ENCODE data around the gene DCUN1D1. TPM values are rescaled to one million over a fixed set of nuclear protein-coding genes. Genes with fewer than 3 reads are reported as not detected.

Gene DCUN1D1
- total RNA-seq, 1 donor from 2014 or later: 54.4 TPM

- Mint-ChIP-seq H3K9me3 (no peaks in the 10 kb centered on the region), H3K27me3 (no peaks in the 10 kb centered on the region), H3K36me3 (peaks cover 3% of the 10 kb centered on the region), H3K27ac (peak overlapping the region; percentile 24), H3K4me1 (ENCODE audit: unreplicated experiment) (peaks cover 27% of the 10 kb centered on the region), H3K4me3 (no peak overlapping the region)
- no peak for TF ChIP-seq CTCF (conservative IDR thresholded peaks at IDR 0.05)
- no peak for DNase-seq (ENCODE audit: extremely low spot score, unreplicated experiment)
Observed at GRCh38 chr3:182972387-182972786, 8.0 kb downstream of the DCUN1D1 start.

- Mint-ChIP-seq H3K36me3 (peaks cover 3% of the 10 kb centered on the region), H3K27ac (peak overlapping the region; percentile 56), H3K4me3 (no peak overlapping the region), H3K27me3 (no peaks in the 10 kb centered on the region), H3K4me1 (ENCODE audit: unreplicated experiment) (peaks cover 31% of the 10 kb centered on the region), H3K9me3 (no peaks in the 10 kb centered on the region)
- no peak for DNase-seq (ENCODE audit: extremely low spot score, unreplicated experiment)
- TF ChIP-seq CTCF (conservative IDR thresholded peaks at IDR 0.05): no peak
Observed at GRCh38 chr3:182971637-182972036, 8.7 kb downstream of the DCUN1D1 start.

GRCh38 chr3:182970811-182971418 lies 9.4 kb downstream of the DCUN1D1 start:
- H3K4me3 Mint-ChIP-seq: peak overlapping the region; percentile 16
- no peak for TF ChIP-seq CTCF (conservative IDR thresholded peaks at IDR 0.05)
- no peaks in the 10 kb centered on the region for H3K9me3 Mint-ChIP-seq
- H3K27me3 Mint-ChIP-seq: no peaks in the 10 kb centered on the region
- no peak for DNase-seq (ENCODE audit: extremely low spot score, unreplicated experiment)
- peak overlapping the region; percentile 73 for H3K27ac Mint-ChIP-seq
- H3K4me1 Mint-ChIP-seq (ENCODE audit: unreplicated experiment): peaks cover 36% of the 10 kb centered on the region
- peaks cover 3% of the 10 kb centered on the region for H3K36me3 Mint-ChIP-seq

GRCh38 chr3:182969853-182970252 lies 10.5 kb downstream of the DCUN1D1 start:
- H3K4me1 Mint-ChIP-seq (ENCODE audit: unreplicated experiment): peaks cover 36% of the 10 kb centered on the region
- no peaks in the 10 kb centered on the region for H3K9me3 Mint-ChIP-seq
- no peak overlapping the region for H3K27ac Mint-ChIP-seq

GRCh38 chr3:182969277-182969676 lies 11.1 kb downstream of the DCUN1D1 start:
- Mint-ChIP-seq H3K27ac (no peak overlapping the region), H3K36me3 (peaks cover 3% of the 10 kb centered on the region), H3K4me1 (ENCODE audit: unreplicated experiment) (peaks cover 36% of the 10 kb centered on the region), H3K9me3 (no peaks in the 10 kb centered on the region), H3K27me3 (no peaks in the 10 kb centered on the region), H3K4me3 (peak overlapping the region; percentile 18)
- no peak for TF ChIP-seq CTCF (conservative IDR thresholded peaks at IDR 0.05)
- no peak for DNase-seq (ENCODE audit: extremely low spot score, unreplicated experiment)

More at GRCh38 chr3:182969853-182970252, 10.5 kb downstream of the DCUN1D1 start:
- no peaks in the 10 kb centered on the region for H3K27me3 Mint-ChIP-seq
- H3K4me3 Mint-ChIP-seq: no peak overlapping the region
- no peak for DNase-seq (ENCODE audit: extremely low spot score, unreplicated experiment)
- H3K36me3 Mint-ChIP-seq: peaks cover 3% of the 10 kb centered on the region
- no peak for TF ChIP-seq CTCF (conservative IDR thresholded peaks at IDR 0.05)

Data from type B pancreatic cell (in vitro differentiated cells).